ENCODE results near the gene TWF2. TPM values are rescaled to one million over a fixed set of nuclear protein-coding genes. Genes with fewer than 3 reads are reported as not detected.

The TWF2 gene
- total and polyA plus RNA-seq, 2 of the 13 experiments (the other 11 are each of a cell fraction or from before 2014, with no cell fraction given) = 45.5 to 108 TPM

DNA sequence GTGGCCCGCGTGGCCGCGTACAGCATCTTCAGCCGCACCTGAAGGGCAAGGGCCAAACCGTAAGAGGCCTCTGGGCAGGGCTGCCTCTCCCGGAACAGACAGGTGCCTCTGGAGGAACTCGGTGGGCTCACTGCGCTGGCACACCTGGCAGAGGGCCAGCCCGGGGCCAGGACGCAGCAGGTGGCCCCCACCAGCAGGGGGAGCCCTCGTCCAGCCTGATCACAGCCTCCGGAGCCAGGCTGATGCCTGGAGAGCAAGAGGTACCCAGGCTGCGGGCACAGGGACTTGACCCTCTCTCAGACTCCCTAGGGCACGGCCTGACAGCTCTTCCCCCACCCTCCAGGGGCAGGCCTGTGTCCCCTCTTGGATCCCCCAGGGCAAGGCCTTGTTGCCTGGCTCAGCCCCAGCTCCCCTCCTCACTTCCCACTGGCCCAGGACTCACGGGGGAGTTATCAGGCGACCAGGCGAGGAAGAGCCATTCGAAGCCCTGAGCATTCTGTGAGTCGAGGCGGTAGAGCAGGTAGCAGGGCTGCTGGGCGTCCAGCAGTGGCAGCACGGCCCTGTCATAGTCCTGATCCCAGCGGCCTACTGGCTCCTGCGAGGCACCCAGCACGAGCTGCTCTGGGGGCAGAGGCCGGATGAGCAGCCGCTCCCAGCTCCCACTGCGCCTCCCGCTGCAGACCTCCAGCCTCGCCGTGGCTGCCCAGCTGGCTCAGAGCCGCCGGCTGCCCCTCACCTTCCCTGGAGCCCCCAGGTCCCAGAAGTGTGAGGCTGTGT, 7.3 kb downstream of the TWF2 start (continued):
- TF ChIP-seq ZNF501 (CRISPR knock-in tag; IDR thresholded peaks at IDR 0.05) (no peak), SALL2 (CRISPR knock-in tag; IDR thresholded peaks at IDR 0.05) (no peak), MAZ (IDR thresholded peaks at IDR 0.05; ENCODE audit: borderline replicate concordance, low read depth, low read length) (no peak), MAZ (CRISPR knock-in tag; IDR thresholded peaks at IDR 0.05; ENCODE audit: low read depth) (no peak), NRL (CRISPR knock-in tag; IDR thresholded peaks at IDR 0.05; ENCODE audit: borderline replicate concordance) (0 out of 2 replicates have a peak, but pooled peaks have one; percentile 35), DNMT1 (CRISPR knock-in tag; IDR thresholded peaks at IDR 0.05) (no peak), NR2F6 (IDR thresholded peaks at IDR 0.05) (no peak), NR2F6 (CRISPR knock-in tag; IDR thresholded peaks at IDR 0.05) (0 out of 2 replicates have a peak, but pooled peaks have one; percentile 37), ZNF878 (CRISPR knock-in tag; IDR thresholded peaks at IDR 0.05) (no peak), FOXP1 (IDR thresholded peaks at IDR 0.05) (no peak), FOXP1 (CRISPR knock-in tag; IDR thresholded peaks at IDR 0.05) (no peak), GPN1 (CRISPR knock-in tag; IDR thresholded peaks at IDR 0.05; ENCODE audit: borderline replicate concordance) (no peak), ISL2 (CRISPR knock-in tag; IDR thresholded peaks at IDR 0.05) (no peak), NR2F1 (CRISPR knock-in tag; IDR thresholded peaks at IDR 0.05) (no peak)
- TF ChIP-seq, protein P1, sequence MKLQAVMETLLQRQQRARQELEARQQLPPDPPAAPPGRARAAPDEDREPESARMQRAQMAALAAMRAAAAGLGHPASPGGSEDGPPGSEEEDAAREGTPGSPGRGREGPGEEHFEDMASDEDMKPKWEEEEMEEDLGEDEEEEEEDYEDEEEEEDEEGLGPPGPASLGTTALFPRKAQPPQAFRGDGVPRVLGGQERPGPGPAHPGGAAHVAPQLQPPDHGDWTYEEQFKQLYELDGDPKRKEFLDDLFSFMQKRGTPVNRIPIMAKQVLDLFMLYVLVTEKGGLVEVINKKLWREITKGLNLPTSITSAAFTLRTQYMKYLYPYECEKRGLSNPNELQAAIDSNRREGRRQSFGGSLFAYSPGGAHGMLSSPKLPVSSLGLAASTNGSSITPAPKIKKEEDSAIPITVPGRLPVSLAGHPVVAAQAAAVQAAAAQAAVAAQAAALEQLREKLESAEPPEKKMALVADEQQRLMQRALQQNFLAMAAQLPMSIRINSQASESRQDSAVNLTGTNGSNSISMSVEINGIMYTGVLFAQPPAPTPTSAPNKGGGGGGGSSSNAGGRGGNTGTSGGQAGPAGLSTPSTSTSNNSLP (IDR thresholded peaks at IDR 0.05; ENCODE audit: low read depth, low read length) = no peak
- TF ChIP-seq, protein P2, sequence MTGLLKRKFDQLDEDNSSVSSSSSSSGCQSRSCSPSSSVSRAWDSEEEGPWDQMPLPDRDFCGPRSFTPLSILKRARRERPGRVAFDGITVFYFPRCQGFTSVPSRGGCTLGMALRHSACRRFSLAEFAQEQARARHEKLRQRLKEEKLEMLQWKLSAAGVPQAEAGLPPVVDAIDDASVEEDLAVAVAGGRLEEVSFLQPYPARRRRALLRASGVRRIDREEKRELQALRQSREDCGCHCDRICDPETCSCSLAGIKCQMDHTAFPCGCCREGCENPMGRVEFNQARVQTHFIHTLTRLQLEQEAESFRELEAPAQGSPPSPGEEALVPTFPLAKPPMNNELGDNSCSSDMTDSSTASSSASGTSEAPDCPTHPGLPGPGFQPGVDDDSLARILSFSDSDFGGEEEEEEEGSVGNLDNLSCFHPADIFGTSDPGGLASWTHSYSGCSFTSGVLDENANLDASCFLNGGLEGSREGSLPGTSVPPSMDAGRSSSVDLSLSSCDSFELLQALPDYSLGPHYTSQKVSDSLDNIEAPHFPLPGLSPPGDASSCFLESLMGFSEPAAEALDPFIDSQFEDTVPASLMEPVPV (CRISPR knock-in tag; IDR thresholded peaks at IDR 0.05) = no peak
- TF ChIP-seq, protein P3, sequence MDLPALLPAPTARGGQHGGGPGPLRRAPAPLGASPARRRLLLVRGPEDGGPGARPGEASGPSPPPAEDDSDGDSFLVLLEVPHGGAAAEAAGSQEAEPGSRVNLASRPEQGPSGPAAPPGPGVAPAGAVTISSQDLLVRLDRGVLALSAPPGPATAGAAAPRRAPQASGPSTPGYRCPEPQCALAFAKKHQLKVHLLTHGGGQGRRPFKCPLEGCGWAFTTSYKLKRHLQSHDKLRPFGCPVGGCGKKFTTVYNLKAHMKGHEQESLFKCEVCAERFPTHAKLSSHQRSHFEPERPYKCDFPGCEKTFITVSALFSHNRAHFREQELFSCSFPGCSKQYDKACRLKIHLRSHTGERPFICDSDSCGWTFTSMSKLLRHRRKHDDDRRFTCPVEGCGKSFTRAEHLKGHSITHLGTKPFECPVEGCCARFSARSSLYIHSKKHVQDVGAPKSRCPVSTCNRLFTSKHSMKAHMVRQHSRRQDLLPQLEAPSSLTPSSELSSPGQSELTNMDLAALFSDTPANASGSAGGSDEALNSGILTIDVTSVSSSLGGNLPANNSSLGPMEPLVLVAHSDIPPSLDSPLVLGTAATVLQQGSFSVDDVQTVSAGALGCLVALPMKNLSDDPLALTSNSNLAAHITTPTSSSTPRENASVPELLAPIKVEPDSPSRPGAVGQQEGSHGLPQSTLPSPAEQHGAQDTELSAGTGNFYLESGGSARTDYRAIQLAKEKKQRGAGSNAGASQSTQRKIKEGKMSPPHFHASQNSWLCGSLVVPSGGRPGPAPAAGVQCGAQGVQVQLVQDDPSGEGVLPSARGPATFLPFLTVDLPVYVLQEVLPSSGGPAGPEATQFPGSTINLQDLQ (CRISPR knock-in tag; IDR thresholded peaks at IDR 0.05) = no peak
- TF ChIP-seq, protein P4, sequence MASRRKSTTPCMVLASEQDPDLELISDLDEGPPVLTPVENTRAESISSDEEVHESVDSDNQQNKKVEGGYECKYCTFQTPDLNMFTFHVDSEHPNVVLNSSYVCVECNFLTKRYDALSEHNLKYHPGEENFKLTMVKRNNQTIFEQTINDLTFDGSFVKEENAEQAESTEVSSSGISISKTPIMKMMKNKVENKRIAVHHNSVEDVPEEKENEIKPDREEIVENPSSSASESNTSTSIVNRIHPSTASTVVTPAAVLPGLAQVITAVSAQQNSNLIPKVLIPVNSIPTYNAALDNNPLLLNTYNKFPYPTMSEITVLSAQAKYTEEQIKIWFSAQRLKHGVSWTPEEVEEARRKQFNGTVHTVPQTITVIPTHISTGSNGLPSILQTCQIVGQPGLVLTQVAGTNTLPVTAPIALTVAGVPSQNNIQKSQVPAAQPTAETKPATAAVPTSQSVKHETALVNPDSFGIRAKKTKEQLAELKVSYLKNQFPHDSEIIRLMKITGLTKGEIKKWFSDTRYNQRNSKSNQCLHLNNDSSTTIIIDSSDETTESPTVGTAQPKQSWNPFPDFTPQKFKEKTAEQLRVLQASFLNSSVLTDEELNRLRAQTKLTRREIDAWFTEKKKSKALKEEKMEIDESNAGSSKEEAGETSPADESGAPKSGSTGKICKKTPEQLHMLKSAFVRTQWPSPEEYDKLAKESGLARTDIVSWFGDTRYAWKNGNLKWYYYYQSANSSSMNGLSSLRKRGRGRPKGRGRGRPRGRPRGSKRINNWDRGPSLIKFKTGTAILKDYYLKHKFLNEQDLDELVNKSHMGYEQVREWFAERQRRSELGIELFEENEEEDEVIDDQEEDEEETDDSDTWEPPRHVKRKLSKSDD (CRISPR knock-in tag; IDR thresholded peaks at IDR 0.05; ENCODE audit: low read depth) = no peak
- TF ChIP-seq, protein P5, sequence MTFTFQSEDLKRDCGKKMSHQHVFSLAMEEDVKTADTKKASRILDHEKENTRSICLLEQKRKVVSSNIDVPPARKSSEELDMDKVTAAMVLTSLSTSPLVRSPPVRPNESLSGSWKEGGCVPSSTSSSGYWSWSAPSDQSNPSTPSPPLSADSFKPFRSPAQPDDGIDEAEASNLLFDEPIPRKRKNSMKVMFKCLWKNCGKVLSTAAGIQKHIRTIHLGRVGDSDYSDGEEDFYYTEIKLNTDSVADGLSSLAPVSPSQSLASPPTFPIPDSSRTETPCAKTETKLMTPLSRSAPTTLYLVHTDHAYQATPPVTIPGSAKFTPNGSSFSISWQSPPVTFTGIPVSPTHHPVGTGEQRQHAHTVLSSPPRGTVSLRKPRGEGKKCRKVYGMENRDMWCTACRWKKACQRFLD (CRISPR knock-in tag; IDR thresholded peaks at IDR 0.05; ENCODE audit: borderline replicate concordance) = no peak
